WI38 (cell line): ENCODE data around the gene ZWILCH.

Source experiments
- H3K4me3 ChIP-seq: 2 replicates; pipeline ENCODE4 v1.5.1; 2011; ENCODE audit warnings: low read depth, mild to moderate bottlenecking, control low read depth, low read length
- CTCF ChIP-seq: IDR thresholded peaks from 2 replicates; pipeline ENCODE4 v1.5.1; 2012; ENCODE audit warnings: low read depth, mild to moderate bottlenecking, control low read depth, low read length

ZWILCH gene

GRCh38 chr15:66472176-66472999 lies 32.7 kb upstream of the ZWILCH start:
- no peak for TF ChIP-seq CTCF
- no peak overlapping the region for H3K4me3 ChIP-seq

GRCh38 chr15:66474135-66474534 lies 31.0 kb upstream of the ZWILCH start:
- H3K4me3 ChIP-seq, result no peak overlapping the region
- no peak for TF ChIP-seq CTCF

- no peak for TF ChIP-seq CTCF
- no peak overlapping the region for H3K4me3 ChIP-seq
These were observed 30.2 kb upstream of the ZWILCH start for GRCh38 chr15:66474963-66475362.

GRCh38 chr15:66476535-66476934 lies 28.6 kb upstream of the ZWILCH start:
- TF ChIP-seq CTCF, result no peak
- H3K4me3 ChIP-seq, result no peak overlapping the region

GRCh38 chr15:66477011-66477410 lies 28.1 kb upstream of the ZWILCH start:
- TF ChIP-seq CTCF, result no peak
- no peak overlapping the region for H3K4me3 ChIP-seq

GRCh38 chr15:66480267-66480666 lies 24.9 kb upstream of the ZWILCH start:
- no peak for TF ChIP-seq CTCF
- no peak overlapping the region for H3K4me3 ChIP-seq

GRCh38 chr15:66481107-66481856 lies 23.8 kb upstream of the ZWILCH start:
- no peak overlapping the region for H3K4me3 ChIP-seq
- TF ChIP-seq CTCF, result no peak
